Epithelial cell of proximal tubule (primary cell): ENCODE results near the gene ASTN2. TPM values are rescaled to one million over a fixed set of nuclear protein-coding genes. Genes with fewer than 3 reads are reported as not detected.

ENCODE experiments used
- DNase-seq: peaks from one replicate; pipeline ENCODE4 v3.0.0-alpha.2; 2011; ENCODE audit warnings: low read depth
- H3K4me3 ChIP-seq: 2 replicates; pipeline ENCODE4 v1.5.1; 2011; ENCODE audit warnings: low read depth, mild to moderate bottlenecking, low read length
- total RNA-seq: library from RNA; depleted of rRNA; stranded (reverse); fragments of >200 nt; gene quantifications from 2 replicates; pipeline ENCODE4 v1.2.3, GENCODE V29; 2015
- TF ChIP-seq, protein P1 (sequence below): conservative IDR thresholded peaks from 2 replicates; pipeline ENCODE4 v1.5.1; 2012; ENCODE audit warnings: low read depth, mild to moderate bottlenecking, low read length

Gene ASTN2
- total RNA-seq, 1 donor from 2014 or later: 4.4 TPM

DNA sequence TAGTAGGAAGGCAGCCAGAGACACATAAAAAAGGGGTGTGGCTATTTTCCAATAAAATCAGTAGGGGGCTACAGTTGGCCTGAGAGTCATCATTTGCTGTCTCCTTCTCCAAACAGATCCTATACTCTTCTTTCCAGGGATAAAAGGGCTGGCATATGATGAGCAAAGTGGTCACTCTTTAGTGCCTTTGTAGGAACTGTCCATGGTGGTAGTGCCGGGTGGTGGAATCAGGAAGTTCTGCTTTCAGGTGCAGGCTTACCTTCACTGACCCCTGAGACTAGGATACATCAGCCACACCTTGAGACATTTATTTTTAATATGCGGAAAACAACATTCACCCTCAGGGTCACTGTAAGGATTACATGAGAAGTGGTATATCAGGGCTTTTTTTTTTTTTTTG lies 80.8 kb downstream of the ASTN2 start:
- no peak overlapping the region for H3K4me3 ChIP-seq
- DNase-seq: no peak
- TF ChIP-seq, protein P1, sequence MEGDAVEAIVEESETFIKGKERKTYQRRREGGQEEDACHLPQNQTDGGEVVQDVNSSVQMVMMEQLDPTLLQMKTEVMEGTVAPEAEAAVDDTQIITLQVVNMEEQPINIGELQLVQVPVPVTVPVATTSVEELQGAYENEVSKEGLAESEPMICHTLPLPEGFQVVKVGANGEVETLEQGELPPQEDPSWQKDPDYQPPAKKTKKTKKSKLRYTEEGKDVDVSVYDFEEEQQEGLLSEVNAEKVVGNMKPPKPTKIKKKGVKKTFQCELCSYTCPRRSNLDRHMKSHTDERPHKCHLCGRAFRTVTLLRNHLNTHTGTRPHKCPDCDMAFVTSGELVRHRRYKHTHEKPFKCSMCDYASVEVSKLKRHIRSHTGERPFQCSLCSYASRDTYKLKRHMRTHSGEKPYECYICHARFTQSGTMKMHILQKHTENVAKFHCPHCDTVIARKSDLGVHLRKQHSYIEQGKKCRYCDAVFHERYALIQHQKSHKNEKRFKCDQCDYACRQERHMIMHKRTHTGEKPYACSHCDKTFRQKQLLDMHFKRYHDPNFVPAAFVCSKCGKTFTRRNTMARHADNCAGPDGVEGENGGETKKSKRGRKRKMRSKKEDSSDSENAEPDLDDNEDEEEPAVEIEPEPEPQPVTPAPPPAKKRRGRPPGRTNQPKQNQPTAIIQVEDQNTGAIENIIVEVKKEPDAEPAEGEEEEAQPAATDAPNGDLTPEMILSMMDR: no peak

DNA sequence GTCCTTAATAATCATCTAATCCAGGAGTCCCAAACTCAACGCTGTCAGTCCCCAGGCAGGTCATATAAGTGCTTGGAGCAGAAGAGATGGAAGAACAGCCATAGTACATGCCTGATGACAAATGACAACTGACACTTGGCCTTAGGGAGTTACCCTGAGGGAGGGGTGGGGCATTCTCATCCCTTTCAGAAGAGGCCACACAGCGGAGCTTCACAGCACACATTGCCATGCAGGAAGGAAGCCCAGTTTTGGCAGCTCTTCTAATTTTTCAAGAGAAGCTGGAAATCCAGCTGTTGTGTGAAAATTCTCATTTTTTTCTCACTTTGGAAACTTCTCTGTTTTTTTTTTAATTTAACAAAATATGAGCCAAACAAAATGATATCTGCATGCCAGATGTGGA lies 89.0 kb downstream of the ASTN2 start:
- H3K4me3 ChIP-seq: no peak overlapping the region
- TF ChIP-seq, protein P1: no peak
- no peak for DNase-seq

DNA sequence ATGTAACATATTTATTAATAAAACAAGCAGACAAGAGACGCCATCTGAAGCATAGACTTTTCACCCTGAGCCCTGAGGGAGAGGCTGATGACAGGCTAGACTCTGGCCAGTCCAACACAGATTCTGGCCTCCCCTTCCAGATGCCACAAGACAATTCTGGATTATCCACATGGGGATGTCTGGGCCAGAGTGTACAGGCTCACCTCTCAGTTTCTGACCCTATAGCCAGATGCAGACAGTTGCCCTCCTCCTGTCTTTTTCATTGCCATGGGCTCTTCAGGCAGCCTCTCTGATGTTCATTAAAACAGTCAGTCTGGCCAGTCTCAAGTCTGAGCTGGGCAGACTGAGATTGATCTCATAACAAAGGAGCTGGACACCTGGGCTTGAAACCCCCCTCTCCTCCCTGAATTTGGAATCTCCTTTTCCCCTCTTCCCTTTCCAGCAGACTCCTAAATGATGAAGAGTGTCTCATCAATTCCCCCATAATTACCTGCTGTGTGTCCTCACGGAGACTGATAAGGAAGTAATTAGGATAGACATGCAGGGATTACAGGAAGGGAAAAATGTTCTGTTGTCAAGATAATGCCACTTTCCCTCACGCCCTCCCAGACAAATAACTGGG lies 89.6 kb downstream of the ASTN2 start:
- no peak overlapping the region for H3K4me3 ChIP-seq
- DNase-seq: no peak
- TF ChIP-seq, protein P1: no peak

DNA sequence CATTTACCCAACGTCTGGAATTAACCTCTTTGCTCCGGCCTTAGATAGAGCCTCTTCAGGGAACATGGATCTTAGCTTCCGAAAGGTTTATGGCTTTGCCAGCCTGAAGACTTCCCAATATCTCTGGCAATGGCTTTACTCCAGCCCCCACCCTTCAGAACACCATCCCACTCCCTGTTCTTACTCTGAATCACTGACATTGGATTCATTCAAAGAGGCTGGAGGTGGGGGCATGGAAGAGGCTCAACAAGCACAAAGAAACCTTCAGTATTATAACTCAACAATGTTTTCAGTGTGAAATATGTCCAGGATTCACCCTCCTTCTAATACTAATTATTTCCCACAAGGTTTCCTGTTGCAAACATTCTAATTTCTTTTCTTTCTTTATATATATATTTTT lies 91.5 kb downstream of the ASTN2 start:
- TF ChIP-seq, protein P1: no peak
- H3K4me3 ChIP-seq: no peak overlapping the region
- DNase-seq: no peak

DNA sequence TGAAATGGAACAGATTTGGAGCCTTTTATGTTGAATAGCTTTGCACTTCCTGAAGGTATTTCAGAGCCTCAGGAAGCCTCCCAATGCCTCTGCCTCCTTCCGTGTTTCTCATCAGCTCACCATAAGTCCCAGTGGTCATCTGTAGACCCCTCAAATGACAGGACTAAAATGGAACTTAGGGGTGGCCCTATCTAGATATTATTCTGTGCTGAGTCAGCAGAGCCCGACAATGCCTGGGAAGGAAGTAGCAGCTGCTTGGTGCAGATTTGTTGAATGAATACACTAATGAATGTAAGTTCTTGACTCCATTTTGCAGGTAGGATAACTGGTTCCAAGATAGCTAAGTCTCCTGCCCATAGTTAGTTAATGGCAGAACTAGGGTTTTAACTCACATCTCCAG lies 97.7 kb downstream of the ASTN2 start:
- TF ChIP-seq, protein P1: no peak
- H3K4me3 ChIP-seq: no peak overlapping the region
- DNase-seq: no peak

DNA sequence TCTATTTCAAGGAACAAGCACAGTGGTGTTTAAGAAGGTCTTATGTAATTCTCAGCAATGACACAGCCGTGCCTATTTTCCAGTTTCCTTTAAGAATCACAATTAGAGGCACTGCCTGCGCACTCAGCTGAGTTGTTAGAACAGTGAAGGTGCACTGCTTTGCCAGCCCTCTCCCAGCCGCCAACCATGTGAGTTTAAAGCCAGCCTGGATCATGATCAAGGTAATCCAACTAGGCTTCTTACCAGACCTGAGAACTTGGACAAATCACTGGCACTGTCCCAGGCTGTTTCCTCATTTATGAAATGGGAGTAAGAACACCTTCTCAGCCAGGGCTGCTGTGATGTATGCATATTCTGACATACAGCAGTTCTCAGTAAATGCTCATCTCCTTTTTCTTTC lies 99.6 kb downstream of the ASTN2 start:
- no peak overlapping the region for H3K4me3 ChIP-seq
- DNase-seq: no peak
- TF ChIP-seq, protein P1: no peak

DNA sequence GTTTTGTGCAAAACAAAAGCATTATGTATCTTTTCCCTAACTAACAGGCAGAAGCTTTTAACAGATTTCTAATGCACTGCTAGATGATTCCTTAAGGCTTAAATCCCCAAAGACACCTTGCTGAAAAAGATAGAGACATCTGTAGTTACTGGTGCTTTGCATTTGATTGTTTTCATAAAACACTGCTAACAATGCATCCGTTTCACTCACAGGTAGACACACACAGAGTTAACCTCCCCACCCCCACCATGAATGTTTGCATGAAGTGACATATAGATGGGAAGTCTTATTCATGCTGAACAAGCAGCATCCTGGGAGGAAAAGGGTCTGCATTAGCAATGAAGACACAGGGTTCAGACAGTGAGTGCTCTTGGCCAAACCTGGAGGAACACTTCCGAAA lies 100.9 kb downstream of the ASTN2 start:
- TF ChIP-seq, protein P1: no peak
- no peak overlapping the region for H3K4me3 ChIP-seq
- no peak for DNase-seq
